Measurements from ENCODE around the gene SLC51A. TPM values are rescaled to one million over a fixed set of nuclear protein-coding genes. Genes with fewer than 3 reads are reported as not detected.

SLC51A gene
- total RNA-seq, 1 donor from 2014 or later: 2.1 TPM

Small RNA genes lying within 50 kb of the gene (small RNA-seq; reads per million reads assigned to genes)
- gene RF00019: not detected

Other genes with a start within 250 kb of the SLC51A start
- gene TFRC, start 134.4 kb upstream of the SLC51A start, total RNA-seq: 93.4 TPM
- not detected for gene ZDHHC19, start 5.1 kb upstream of the SLC51A start, total RNA-seq
- gene PCYT1A, start 71.2 kb downstream of the SLC51A start, total RNA-seq: 35.0 TPM
- 4.2 TPM for gene DYNLT2B, start 101.7 kb downstream of the SLC51A start, total RNA-seq
- not detected for gene TM4SF19, start 121.9 kb downstream of the SLC51A start, total RNA-seq
- gene UBXN7, start 215.9 kb downstream of the SLC51A start, total RNA-seq: 26.1 TPM